Activated CD4-positive, alpha-beta T cell treated with anti-CD3 and anti-CD28 coated beads, Interleukin-2, amount 50 U/mL, for 1 hour (primary cell): ENCODE data around the gene PHYH.
"Not testable (repeated sequence)": the region's sequence is repeated elsewhere in the genome, so short reads cannot be mapped to it uniquely, and the experiment has no call there.

Experiments used
- DNase-seq: peaks from one replicate; pipeline ENCODE4 v3.0.0-alpha.2; 2020

The PHYH gene

GRCh38 chr10:13299437-13300287 is at the start of gene PHYH:
PHYH (minus strand) TSS chr10:13300064; CDS start chr10:13300042, 22 bp downstream.
- peak; percentile 80 for DNase-seq

DNA sequence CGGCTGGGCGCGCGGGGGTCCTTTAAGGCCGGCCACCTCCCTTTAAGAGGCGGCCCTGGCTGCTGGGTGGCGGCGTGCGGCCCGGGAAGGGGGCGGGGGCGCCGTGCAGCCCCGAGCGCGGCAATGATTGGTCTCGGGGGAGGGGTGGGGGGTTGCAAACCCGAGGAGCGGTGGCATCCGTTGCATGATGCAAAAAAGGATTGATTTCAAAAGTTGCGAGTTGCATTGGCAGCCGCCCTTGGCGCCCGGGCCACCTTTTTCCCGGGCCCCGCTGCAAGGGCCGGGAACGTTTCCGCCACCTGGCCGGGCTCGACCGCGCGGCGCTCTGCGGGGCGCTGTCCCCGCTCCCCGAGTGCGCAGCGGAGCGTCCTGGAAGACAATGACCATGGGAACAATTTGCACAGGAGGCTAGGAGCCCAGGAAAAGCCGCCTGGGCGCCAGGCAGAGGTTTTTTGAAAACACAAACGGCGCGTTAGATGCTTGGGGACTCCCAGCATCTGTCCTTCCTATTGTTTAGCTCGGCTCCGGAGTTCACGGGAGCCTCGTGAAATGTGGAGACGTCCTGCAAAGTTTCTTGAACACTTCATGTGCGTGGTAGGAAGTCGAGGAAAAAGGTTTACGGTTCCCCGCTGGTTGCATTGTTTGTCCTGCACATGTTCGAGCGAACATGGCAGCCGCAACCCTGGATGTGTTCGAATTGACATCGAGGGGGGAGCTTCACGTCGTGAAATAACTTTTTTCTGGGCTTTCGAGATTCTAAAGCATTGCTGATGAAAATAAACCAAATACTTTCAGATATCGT is 48.6 kb upstream of the PHYH start, which contains the start of gene SEPHS1:
Gene SEPHS1 (minus strand): TSS at position 78 of the 802 bp plus-strand sequence. CDS start 3,343 bp downstream, outside the sequence.
- peak; percentile 73 for DNase-seq

DNA sequence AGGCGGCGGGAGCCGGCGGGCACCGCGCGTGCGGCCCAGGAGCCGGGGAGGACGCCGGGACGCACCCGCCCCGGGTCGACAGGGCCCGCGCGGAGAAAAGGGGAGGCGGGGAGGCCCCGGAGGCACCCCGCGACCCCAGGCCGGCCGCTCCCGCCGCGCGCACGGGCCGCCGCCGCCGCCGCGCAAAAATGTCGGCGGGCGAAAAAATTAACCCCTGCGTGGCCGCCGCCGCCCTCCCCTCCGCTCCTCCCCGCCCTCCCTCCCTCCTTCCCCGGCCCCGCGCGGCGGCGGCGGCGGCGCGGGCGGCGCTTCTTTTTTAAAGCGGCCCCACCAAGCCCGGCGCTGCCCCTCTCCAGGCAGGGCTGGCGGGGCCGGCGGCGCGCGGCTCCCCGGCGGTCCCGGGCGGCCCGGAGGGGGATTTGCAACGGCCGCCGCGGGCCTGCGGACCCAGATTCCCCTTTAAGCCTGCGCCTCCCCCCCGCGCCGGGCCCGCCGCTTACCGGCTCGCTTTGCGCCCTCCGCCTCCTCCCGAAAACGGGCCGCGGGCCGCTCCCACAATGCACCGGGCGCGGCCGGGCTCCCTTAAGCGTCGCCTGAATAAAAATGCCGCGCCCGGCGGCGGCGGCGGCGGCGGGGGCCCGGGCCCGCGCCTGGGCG is 47.8 kb upstream of the PHYH start:
- DNase-seq, result peak; percentile 73

- DNase-seq, result no peak
Observed at GRCh38 chr10:13347043-13347499, 47.2 kb upstream of the PHYH start.

DNA sequence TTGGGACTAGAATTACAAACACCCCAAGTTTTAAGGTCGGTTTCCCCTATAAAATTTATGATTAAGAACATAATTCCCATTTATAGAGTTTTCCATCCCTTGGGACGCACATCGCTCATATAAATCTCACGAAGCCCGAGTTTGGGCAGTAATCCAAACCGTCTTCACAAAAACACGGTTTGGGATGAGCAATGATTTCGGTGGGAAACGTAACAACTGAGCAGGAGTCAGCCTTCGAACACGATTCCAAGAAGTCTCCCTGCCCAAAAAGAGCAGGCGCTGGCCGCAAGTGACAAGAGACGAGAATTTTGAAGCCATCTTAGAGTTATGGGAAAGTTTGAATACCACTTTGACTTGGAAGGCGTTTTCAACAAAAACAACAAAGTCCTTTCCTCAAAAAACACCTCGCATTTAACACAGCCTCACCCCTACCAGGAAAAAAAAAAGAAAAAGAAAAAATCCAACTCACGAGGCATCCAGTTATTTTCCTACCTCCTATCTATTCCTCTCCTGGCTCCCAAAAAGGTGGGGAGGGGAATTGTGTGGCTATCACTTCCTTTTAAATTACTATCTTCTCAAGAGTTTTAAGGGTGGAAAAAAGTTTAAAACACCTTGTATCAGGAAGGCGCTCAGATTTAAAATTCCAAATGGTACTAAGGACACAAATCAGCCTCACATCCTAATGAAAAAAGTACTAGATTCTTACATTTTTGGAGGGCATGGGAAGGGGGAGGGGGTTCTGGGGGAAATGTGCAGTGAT is 46.6 kb upstream of the PHYH start:
- DNase-seq, result no peak

DNA sequence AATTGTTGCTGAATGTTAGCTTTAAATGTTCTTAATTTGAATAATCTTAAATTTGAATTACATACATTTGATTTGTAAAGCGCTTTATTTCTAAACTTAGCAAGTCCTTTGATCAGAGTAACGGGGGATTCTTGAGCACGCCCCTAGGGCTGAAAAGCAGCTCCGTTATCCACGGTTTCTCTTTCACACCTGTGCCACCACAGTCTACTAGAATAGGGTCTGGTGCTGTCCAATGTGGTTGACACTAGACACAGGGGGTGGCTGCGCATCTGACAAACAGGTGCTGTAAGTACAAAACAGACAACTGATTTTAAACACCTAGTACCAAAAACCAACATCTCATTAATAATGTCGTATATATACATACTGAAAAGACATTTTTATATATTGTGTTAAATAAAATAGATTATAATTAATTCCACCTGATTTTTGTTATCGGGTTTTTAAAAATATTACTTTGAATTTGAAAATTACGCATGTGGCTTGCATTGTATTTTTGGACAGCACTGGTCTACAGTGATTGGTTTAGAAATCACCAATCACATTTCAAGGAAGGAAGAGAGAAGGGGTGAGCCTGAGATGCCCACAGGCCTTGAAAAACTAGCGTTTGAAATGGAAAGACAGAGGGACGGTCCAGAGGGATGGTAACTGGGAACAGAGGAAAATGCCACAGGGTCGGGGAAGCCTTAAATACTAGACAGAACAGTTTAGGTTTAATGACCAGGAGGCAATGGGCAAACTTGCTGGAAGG is 40.9 kb upstream of the PHYH start:
- DNase-seq, result peak; percentile 8

DNA sequence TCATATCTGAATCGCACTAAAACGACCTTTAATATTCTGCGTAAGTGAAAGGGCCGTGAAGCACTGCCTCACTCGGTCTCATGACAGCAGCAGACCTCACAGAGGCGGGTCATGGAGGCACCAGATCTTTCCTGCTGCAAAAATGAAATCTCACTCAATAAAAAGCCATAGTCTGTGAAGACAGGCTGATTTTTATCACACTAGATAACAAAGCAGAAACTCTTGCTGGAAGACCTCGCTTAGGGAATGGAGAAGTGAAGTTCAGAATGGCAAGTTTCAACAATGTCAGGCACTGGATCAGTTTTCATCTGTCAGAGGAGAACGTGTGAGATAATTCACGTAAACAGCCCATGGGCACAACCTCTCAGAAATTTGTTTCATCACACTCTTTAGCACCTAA is 40.2 kb upstream of the PHYH start:
- DNase-seq, result no peak

DNA sequence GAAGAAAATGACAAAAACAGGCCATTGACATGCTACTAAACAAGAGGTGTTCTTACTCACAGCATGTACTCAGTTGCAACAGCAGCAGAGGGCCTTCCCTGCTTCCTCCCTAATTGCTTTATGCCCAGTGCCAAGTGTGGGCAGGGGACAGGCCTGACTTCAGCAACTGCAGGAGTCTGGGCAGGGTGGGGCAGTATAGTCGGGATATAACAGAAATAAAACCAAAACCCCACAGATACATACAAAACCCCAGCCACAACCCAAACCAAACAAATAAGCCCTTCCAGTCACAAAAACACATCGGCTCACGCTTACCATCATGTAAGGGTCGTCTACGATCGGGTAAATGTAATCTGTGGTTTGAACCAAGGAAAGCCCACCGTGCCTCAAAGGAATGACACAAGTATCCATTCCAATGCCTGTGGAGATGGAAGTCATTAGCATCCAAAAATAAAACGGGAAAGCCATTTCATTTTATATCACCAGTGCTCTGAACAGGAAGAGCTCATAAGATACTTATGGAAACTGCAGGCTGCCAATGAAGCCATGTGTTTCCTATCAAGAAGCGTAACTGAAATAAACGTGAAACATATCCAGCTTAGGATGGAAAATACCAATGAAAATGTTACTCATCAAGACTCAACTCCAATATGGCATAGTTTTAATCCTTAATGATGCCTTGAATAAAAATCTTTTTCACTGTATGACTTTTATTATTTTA is 38.7 kb upstream of the PHYH start:
- DNase-seq, result no peak

DNA sequence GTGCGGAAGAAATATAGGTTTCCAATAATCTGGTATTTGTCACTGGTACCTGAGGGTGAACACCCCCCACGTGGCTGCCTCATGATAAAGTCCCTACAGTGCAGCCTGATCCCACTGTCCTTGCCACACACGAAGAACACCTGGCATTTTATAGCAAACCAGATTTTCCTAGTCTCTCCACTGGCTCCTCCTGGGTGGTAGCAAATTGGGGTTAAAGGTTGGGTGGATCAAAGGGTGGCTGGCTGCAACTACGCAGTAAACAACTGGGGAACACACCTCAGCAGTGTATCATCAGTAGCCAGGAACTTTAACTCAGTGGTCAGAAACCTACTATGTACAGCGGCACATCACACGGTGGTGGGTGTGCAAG is 37.9 kb upstream of the PHYH start:
- no peak for DNase-seq

- DNase-seq, result no peak
Observed at GRCh38 chr10:13337128-13337826, 37.4 kb upstream of the PHYH start.

- DNase-seq, result no peak
Observed at GRCh38 chr10:13335881-13336280, 36.0 kb upstream of the PHYH start.

- no peak for DNase-seq
Observed at GRCh38 chr10:13334556-13334955, 34.7 kb upstream of the PHYH start.

DNA sequence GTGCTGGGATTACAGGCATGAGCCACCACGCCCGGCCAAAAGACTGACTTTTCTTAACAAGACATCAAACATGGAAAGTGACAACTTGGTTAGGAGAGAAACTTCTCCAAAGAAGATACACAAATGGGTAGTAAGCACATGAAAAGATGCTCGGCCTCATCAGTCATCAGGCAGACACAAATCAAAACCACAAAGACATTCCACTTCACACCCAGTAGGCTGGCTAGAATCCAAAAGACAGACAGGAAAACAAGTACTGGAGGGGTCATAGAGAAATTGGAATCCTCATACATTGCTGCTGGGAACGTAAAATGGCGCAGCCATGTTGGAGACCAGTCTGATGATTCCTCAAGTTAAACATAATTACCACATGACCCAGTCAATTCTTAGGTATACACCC is 31.8 kb upstream of the PHYH start:
- no peak for DNase-seq

DNA sequence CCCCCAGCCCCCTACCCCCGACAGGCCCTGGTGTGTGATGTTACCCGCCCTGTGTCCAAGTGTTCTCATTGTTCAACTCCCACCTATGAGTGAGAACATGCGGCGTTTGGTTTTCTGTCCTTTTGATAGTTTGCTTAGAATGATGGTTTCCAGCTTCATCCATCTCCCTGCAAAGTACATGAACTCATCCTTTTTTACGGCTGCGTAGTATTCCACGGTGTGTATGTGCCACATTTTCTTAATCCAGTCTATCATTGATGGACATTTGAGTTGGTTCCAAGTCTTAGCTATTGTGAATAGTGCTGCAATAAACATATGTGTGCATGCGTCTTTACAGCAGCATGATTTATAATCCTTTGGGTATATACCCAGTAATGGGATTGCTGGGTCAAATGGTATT is 31.1 kb upstream of the PHYH start:
- DNase-seq, result not testable (repeated sequence)

- no peak for DNase-seq
Observed at GRCh38 chr10:13329565-13329964, 29.7 kb upstream of the PHYH start.

GRCh38 chr10:13328613-13329012 is 28.7 kb upstream of the PHYH start:
- no peak for DNase-seq

DNA sequence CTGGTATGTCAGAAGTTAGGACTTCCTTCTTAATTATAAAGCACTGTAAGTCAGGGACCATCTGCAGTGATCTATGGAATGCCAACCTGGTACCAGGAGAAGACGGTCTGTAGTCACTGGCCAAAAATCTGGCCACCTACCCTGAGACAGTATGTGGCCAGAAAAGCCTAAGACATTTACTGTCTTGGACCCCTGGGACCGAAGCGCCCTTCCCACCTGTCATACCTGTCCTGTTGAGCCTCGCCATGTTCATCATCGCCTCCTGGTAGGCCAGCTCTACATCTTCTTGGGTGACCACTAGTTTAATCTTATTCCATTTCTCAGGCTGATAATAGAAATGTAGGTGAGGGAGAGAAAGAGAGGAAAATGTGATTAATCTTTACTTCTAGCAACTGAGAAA is 28.3 kb upstream of the PHYH start:
- no peak for DNase-seq

- DNase-seq, result no peak
Observed at GRCh38 chr10:13327534-13327933, 27.7 kb upstream of the PHYH start.

DNA sequence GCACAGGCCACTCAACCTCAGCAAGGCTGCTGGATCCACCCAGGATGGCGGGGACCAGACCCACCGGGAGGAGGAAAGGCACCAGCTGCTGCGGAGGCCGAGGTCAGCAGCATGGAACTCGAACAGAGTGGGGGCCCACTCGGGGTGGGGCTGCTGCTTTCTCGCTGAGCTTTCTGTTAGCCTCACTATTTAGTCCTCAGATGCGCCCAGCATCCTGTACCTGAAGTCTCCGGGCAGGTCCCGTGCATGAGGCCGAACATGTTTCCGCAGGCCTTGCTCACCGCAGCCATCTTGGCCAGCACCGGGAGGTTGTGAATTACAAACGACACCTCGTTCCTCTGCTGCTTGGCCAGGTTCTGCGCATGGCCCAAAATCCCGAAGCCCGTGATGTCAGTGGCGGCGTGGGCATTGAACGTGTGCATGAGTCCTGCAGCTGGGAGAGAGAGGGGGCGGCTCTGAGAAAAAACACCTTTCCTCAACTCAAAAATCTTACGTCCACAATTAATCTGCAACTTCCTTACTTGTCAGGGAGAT is 22.8 kb upstream of the PHYH start:
- DNase-seq, result no peak

DNA sequence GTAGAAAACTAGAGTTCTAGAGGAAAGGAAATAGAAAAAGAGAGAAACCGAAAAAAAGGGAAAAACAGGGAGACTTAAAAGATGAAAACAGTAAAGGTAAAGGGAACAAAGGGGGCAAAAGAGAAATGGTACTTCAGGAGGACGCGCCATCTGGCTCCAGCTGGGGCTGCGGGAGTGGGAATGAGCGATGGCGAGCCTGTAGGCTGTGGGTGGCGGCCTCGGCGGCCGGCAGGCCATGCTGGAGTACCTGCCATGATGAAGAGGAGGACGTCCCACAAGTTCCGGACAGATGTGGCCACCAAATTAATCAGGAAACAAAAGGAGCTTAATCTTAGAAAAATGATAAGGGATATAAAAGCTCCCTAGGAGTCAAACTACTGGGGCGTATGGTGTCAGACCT is 21.7 kb upstream of the PHYH start:
- no peak for DNase-seq
